HepG2 (cell line): ENCODE measurements around the gene SCRT2. TPM values are rescaled to one million over a fixed set of nuclear protein-coding genes. Genes with fewer than 3 reads are reported as not detected.

Experiments
- CERS6 ChIP-seq: sonication (generic); formaldehyde crosslinking; IDR thresholded peaks from 2 replicates; pipeline ENCODE4 v1.5.0; 2020; ENCODE audit warnings: missing genetic modification reagents
- EP300 ChIP-seq, 3 experiments: sonication (generic) in 1 of 3; formaldehyde crosslinking in 1 of 3; IDR thresholded peaks; 2 replicates each; pipeline versions ENCODE4 v1.5.1 to v1.6.1; 2011 to 2020; ENCODE audit warnings: low read depth in 2 of 3, low read length in 2 of 3, borderline replicate concordance in 1 of 3, improper control_type of control experiment in 1 of 3, mild to moderate bottlenecking in 1 of 3, missing genetic modification reagents in 1 of 3, moderate library complexity in 1 of 3
- FOSL1 ChIP-seq: sonication (generic); formaldehyde crosslinking; IDR thresholded peaks from 2 replicates; pipeline ENCODE4 v1.9.0; 2021; ENCODE audit warnings: missing genetic modification reagents, borderline replicate concordance
- GLI4 ChIP-seq: sonication (generic); formaldehyde crosslinking; IDR thresholded peaks from 2 replicates; pipeline ENCODE4 v1.5.1; 2020; ENCODE audit warnings: missing genetic modification reagents, mild to moderate bottlenecking, moderate library complexity, borderline replicate concordance
- KLF12 ChIP-seq: sonication (generic); formaldehyde crosslinking; IDR thresholded peaks from 2 replicates; pipeline ENCODE4 v1.4.0; 2020; ENCODE audit warnings: missing genetic modification reagents, borderline replicate concordance
- MED8 ChIP-seq: sonication (generic); formaldehyde crosslinking; IDR thresholded peaks from 2 replicates; pipeline ENCODE4 v1.8.1; 2023; ENCODE audit warnings: mild to moderate bottlenecking, missing genetic modification reagents; ENCODE audit not compliant: insufficient replicate concordance
- MTA1 ChIP-seq: sonication (generic); formaldehyde crosslinking; IDR thresholded peaks from 2 replicates; pipeline ENCODE4 v1.4.0; 2020; ENCODE audit warnings: missing genetic modification reagents, mild to moderate bottlenecking, borderline replicate concordance
- NCOA2 ChIP-seq: sonication (generic); formaldehyde crosslinking; IDR thresholded peaks from 2 replicates; pipeline ENCODE4 v1.8.0; 2022; ENCODE audit warnings: inconsistent platforms
- NR2F2 ChIP-seq: IDR thresholded peaks from 2 replicates; pipeline ENCODE4 v1.6.1; 2012; ENCODE audit warnings: low read depth, inconsistent platforms, borderline replicate concordance
- RARA ChIP-seq: IDR thresholded peaks from 2 replicates; pipeline ENCODE4 v1.6.1; 2016; ENCODE audit warnings: missing genetic modification reagents, missing compliant biosample characterization
- SATB2 ChIP-seq: sonication (generic); formaldehyde crosslinking; IDR thresholded peaks from 2 replicates; pipeline ENCODE4 v1.5.0; 2020; ENCODE audit warnings: missing genetic modification reagents
- SIN3A ChIP-seq: IDR thresholded peaks from 2 replicates; pipeline ENCODE4 v1.6.1; 2011; ENCODE audit warnings: low read depth, mild to moderate bottlenecking, control low read depth, low read length, borderline replicate concordance
- SMYD3 ChIP-seq: sonication (generic); formaldehyde crosslinking; IDR thresholded peaks from 2 replicates; pipeline ENCODE4 v1.8.1; 2023; ENCODE audit warnings: mild to moderate bottlenecking, missing genetic modification reagents
- TAF1 ChIP-seq: sonication (generic); formaldehyde crosslinking; IDR thresholded peaks from 2 replicates; pipeline ENCODE4 v1.4.0; 2020; ENCODE audit warnings: missing genetic modification reagents
- TEAD2 ChIP-seq: sonication (generic); formaldehyde crosslinking; IDR thresholded peaks from 2 replicates; pipeline ENCODE4 v1.9.0; 2021; ENCODE audit warnings: missing genetic modification reagents
- ZBTB37 ChIP-seq: sonication (generic); formaldehyde crosslinking; IDR thresholded peaks from 2 replicates; pipeline ENCODE4 v1.4.0; 2020; ENCODE audit warnings: mild to moderate bottlenecking, missing genetic modification reagents
- ZMAT3 ChIP-seq: sonication (generic); formaldehyde crosslinking; conservative IDR thresholded peaks from 2 replicates; pipeline ENCODE4 v1.7.0; 2021; ENCODE audit warnings: missing genetic modification reagents
- ZNF33A ChIP-seq: sonication (generic); formaldehyde crosslinking; IDR thresholded peaks from 2 replicates; pipeline ENCODE4 v1.5.1; 2020; ENCODE audit warnings: missing genetic modification reagents, mild to moderate bottlenecking, moderate library complexity, borderline replicate concordance
- ZNF446 ChIP-seq: sonication (generic); formaldehyde crosslinking; IDR thresholded peaks from 2 replicates; pipeline ENCODE4 v1.5.0; 2020; ENCODE audit warnings: mild to moderate bottlenecking, missing genetic modification reagents
- ZNF557 ChIP-seq: sonication (generic); formaldehyde crosslinking; IDR thresholded peaks from 2 replicates; pipeline ENCODE4 v1.4.0; 2020; ENCODE audit warnings: missing genetic modification reagents
- ZNF841 ChIP-seq: sonication (generic); formaldehyde crosslinking; IDR thresholded peaks from 2 replicates; pipeline ENCODE4 v1.8.1; 2023; ENCODE audit warnings: missing genetic modification reagents, borderline replicate concordance
- polyA plus RNA-seq, 8 experiments: library from polyadenylated mRNA; depleted of rRNA in 3 of 8; stranded (reverse) in 7 of 8; unstranded in 1 of 8; fragments of >200 nt; fragmentation: Illumina TruSeq in 4 of 8; extraction: Trizol in 4 of 8; gene quantifications; 2 replicates each; pipeline versions ENCODE4 v1.2.1 to v1.2.3, GENCODE V29; 2011 to 2016; ENCODE audit warnings: low read depth in 4 of 8, missing spikeins in 1 of 8, mixed read lengths in 1 of 8; ENCODE audit not compliant: insufficient read depth in 1 of 8
- total RNA-seq, 5 experiments: library from RNA; depleted of rRNA; stranded (reverse); fragments of >200 nt; fragmentation: Illumina TruSeq; extraction: Trizol; gene quantifications; 2 replicates each; pipeline ENCODE4 v1.2.3, GENCODE V29; 2016; ENCODE audit warnings: low read depth in 1 of 5
- TF ChIP-seq, protein P1 (sequence below): sonication (generic); formaldehyde crosslinking; IDR thresholded peaks from 2 replicates; pipeline ENCODE4 v1.5.1; 2020; ENCODE audit warnings: missing genetic modification reagents, mild to moderate bottlenecking, borderline replicate concordance
- TF ChIP-seq, protein P2 (sequence below): sonication (generic); formaldehyde crosslinking; IDR thresholded peaks from 2 replicates; pipeline ENCODE4 v1.5.0; 2020; ENCODE audit warnings: missing genetic modification reagents, mild to moderate bottlenecking, borderline replicate concordance

The SCRT2 gene
- total and polyA plus RNA-seq, 2 of the 13 experiments (the other 11 are each of a cell fraction or from before 2014, with no cell fraction given), result not detected

DNA sequence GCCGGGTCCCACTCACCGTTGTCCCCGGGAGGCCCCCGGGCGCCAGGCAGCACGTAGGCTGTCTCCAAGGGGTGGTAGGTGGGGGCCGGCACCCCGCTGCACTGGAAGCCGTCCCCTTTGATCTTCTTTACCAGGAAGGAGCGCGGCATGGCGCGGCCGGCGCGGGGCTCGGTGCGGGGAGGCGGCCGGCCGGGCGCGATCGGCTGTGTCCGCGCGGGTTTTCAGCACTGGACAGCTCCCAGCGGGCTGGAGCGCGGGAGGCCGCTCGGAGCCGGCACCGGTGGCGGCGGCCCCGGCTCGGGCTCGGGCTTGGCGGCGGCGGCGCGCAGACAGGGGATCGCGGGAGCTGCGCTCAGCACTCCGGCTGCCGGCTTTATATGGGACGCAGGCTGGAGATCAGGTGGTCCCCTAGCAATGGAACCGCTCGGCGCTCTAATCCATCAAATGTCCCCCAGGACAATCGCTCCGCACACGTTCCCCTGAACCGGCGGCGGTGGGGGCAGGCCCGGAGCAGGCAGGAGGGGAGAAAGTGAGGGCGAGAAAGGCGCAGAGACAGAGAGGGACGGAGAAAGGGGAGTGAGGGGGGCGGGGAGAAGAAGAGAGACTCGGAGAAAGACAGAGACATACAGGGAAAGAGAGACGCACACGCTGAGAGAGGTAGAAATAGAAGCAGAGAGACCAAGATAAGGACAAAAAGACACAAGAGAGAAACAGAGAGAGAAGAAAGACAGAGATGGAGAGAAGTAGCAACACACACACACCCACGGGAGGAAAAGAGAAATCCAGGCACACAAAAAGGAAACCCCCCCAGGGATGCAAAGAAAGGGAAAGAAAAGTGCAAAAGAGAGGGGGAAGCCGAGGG is at the start of gene SCRT2 (continued):
- TF ChIP-seq GLI4 (CRISPR knock-in tag) (peak; percentile 99), ZMAT3 (peak; percentile 99), ZNF446 (CRISPR knock-in tag) (peak; percentile 99), EP300 (IDR thresholded peaks at IDR 0.05; ENCODE audit: low read depth in 2 of 2, low read length in 2 of 2) (no peak), EP300 (CRISPR knock-in tag; IDR thresholded peaks at IDR 0.05; ENCODE audit: borderline replicate concordance) (no peak), ZNF33A (CRISPR knock-in tag) (no peak), KLF12 (CRISPR knock-in tag) (peak; percentile 95), FOSL1 (CRISPR knock-in tag) (no peak), NR2F2 (no peak), CERS6 (CRISPR knock-in tag) (no peak), ZNF841 (CRISPR knock-in tag) (peak; percentile 95), TAF1 (CRISPR knock-in tag) (no peak), SIN3A (peak; percentile 98), RARA (CRISPR knock-in tag) (peak; percentile 79), ZBTB37 (no peak), NCOA2 (CRISPR knock-in tag) (peak; percentile 45; the same call in 1 of the 2 replicates), MTA1 (peak; percentile 77; the same call in 1 of the 2 replicates), SATB2 (CRISPR knock-in tag) (peak; percentile 92), SMYD3 (CRISPR knock-in tag) (no peak), MED8 (CRISPR knock-in tag) (no peak), TEAD2 (CRISPR knock-in tag) (peak; percentile 89), ZNF557 (peak; percentile 87; the same call in 1 of the 2 replicates)
- TF ChIP-seq, protein P1, sequence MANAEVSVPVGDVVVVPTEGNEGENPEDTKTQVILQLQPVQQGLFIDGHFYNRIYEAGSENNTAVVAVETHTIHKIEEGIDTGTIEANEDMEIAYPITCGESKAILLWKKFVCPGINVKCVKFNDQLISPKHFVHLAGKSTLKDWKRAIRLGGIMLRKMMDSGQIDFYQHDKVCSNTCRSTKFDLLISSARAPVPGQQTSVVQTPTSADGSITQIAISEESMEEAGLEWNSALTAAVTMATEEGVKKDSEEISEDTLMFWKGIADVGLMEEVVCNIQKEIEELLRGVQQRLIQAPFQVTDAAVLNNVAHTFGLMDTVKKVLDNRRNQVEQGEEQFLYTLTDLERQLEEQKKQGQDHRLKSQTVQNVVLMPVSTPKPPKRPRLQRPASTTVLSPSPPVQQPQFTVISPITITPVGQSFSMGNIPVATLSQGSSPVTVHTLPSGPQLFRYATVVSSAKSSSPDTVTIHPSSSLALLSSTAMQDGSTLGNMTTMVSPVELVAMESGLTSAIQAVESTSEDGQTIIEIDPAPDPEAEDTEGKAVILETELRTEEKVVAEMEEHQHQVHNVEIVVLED (CRISPR knock-in tag), result no peak
- TF ChIP-seq, protein P2, sequence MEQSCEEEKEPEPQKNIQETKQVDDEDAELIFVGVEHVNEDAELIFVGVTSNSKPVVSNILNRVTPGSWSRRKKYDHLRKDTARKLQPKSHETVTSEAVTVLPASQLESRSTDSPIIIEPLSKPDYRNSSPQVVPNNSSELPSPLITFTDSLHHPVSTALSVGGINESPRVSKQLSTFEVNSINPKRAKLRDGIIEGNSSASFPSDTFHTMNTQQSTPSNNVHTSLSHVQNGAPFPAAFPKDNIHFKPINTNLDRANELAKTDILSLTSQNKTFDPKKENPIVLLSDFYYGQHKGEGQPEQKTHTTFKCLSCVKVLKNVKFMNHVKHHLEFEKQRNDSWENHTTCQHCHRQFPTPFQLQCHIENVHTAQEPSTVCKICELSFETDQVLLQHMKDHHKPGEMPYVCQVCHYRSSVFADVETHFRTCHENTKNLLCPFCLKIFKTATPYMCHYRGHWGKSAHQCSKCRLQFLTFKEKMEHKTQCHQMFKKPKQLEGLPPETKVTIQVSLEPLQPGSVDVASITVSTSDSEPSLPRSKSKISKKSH (CRISPR knock-in tag), result peak; percentile 32; the same call in 1 of the 2 replicates
